AG09309 (cell line): ENCODE measurements around the gene IRAK3.

Experiments used
- DNase-seq: peaks from one replicate; pipeline ENCODE4 v3.0.0-alpha.2; 2010; ENCODE audit warnings: low read depth
- H3K4me3 ChIP-seq: 2 replicates; pipeline ENCODE4 v1.5.1; 2011; ENCODE audit warnings: mild to moderate bottlenecking, low read depth, low read length, moderate library complexity; ENCODE audit not compliant: control insufficient read depth
- TF ChIP-seq, protein P1 (sequence below): IDR thresholded peaks from 2 replicates; pipeline ENCODE4 v1.5.1; 2011; ENCODE audit warnings: mild to moderate bottlenecking, low read depth, low read length, inconsistent platforms; ENCODE audit not compliant: insufficient read depth, control insufficient read depth; ENCODE audit errors: missing control alignments

Gene IRAK3

DNA sequence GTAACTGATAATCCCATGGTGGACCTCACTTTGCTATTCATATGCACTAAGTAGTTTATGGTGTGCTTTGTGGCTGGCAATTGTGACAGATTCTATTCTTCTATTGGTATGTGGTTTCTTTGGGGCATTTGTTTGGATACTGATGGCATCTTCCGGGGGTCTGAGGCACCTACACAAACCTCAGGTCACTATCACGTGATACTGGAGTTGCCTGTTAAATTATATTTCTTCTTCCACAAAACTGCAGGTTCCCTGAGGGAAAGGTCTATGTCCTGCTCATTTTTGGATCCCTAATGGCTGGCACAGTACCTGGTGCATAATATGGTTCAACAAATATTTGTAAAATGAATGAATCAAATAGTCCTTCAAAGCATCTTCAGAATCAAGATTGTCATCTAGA, 63.8 kb downstream of the IRAK3 start:
- no peak overlapping the region for H3K4me3 ChIP-seq
- TF ChIP-seq, protein P1, sequence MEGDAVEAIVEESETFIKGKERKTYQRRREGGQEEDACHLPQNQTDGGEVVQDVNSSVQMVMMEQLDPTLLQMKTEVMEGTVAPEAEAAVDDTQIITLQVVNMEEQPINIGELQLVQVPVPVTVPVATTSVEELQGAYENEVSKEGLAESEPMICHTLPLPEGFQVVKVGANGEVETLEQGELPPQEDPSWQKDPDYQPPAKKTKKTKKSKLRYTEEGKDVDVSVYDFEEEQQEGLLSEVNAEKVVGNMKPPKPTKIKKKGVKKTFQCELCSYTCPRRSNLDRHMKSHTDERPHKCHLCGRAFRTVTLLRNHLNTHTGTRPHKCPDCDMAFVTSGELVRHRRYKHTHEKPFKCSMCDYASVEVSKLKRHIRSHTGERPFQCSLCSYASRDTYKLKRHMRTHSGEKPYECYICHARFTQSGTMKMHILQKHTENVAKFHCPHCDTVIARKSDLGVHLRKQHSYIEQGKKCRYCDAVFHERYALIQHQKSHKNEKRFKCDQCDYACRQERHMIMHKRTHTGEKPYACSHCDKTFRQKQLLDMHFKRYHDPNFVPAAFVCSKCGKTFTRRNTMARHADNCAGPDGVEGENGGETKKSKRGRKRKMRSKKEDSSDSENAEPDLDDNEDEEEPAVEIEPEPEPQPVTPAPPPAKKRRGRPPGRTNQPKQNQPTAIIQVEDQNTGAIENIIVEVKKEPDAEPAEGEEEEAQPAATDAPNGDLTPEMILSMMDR, result no peak
- DNase-seq, result no peak

GRCh38 chr12:66255737-66256136, 66.7 kb downstream of the IRAK3 start:
- H3K4me3 ChIP-seq, result no peak overlapping the region
- TF ChIP-seq, protein P1, result no peak
- no peak for DNase-seq

GRCh38 chr12:66258011-66258410, 69.0 kb downstream of the IRAK3 start:
- TF ChIP-seq, protein P1, result no peak
- no peak for DNase-seq

GRCh38 chr12:66262737-66263136, 73.7 kb downstream of the IRAK3 start:
- TF ChIP-seq, protein P1, result no peak
- H3K4me3 ChIP-seq, result no peak overlapping the region

More at GRCh38 chr12:66258011-66258410, 69.0 kb downstream of the IRAK3 start:
- no peak overlapping the region for H3K4me3 ChIP-seq

DNA sequence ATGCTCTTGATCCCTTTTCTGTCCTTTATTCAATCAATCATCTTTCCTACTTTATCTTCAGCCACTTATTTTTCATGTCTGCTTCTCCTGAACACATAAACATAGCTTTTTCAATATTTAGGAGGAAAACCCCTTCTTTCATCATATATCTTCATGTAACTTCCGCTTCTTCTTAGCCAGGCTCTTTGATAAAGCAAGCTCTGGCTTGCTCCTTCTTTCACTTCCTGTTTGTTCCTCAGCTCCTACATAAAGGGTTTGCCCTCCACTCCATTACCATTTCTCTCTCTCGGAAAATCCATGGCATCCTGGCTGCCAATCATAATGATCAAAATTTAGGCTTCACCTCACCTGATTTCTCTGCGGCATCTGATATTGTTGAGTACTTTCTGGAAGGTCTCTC, 79.5 kb downstream of the IRAK3 start:
- H3K4me3 ChIP-seq, result no peak overlapping the region
- DNase-seq, result no peak
- TF ChIP-seq, protein P1, result no peak

More at GRCh38 chr12:66262737-66263136, 73.7 kb downstream of the IRAK3 start:
- no peak for DNase-seq

GRCh38 chr12:66269142-66269541, 80.1 kb downstream of the IRAK3 start:
- TF ChIP-seq, protein P1, result no peak
- H3K4me3 ChIP-seq, result no peak overlapping the region
- DNase-seq, result no peak
